HG02852 (cell line): ENCODE data around the gene ARPC4.
A peak's percentile ranks its signal among the peaks of the same experiment; 100 is the strongest.

Experiments used
- ATAC-seq: cut with Tn5 transposase; IDR thresholded peaks from one replicate; pipeline ENCODE4 v1.9.1; 2021; ENCODE audit warnings: mild to moderate bottlenecking, moderate library complexity; ENCODE audit not compliant: unreplicated experiment

The ARPC4 gene

DNA sequence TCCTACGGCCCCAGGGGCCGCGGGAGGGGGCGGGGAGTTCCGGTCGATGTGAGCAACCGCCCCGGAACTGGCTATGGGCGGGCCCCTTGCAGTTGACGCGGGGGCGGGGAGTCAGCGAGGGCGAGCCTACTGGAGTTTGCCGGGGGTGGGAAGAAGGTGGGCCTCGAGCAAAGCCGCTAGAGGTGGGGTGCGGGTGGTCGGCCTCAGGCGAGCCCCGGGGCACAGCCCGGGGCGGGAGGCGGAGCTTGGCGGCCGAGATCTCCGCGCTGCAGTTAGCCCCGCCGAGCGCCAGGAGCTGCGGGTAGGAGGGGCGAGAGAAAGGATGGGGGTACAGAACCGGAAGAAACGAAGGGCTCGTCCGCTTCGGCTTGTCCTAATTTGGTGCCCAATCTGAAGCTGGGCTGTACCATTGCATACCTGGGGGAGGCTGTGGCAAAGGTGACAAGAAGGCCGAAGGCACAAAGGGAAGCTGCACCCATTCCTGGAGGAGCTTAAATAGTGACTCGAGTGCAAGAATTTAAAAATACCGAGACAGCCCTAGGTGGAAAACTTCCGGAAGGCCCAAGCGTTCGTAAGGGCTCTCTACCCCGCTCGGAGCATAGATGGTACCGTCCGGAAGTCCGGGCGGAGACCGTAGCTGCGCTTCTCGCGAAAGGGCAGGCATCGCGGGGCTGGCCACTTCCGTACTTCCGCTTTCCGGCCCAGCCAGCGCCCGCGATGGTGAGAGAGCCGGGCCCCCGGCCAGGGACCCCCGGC lies at the start of gene ARPC4, which contains the start of gene TADA3:
ARPC4 (plus strand) TSS at position 678 of the 756 bp plus-strand sequence; CDS start at position 718, 40 bp downstream.
TADA3 (minus strand) TSS at position 69 of the 756 bp plus-strand sequence. CDS start 1,007 bp downstream, outside the sequence.
- peak; percentile 79 for ATAC-seq

- no peak for ATAC-seq
These were observed 49.3 kb upstream of the ARPC4 start for GRCh38 chr3:9743548-9743947.

GRCh38 chr3:9744162-9744561 lies 48.7 kb upstream of the ARPC4 start:
- no peak for ATAC-seq

DNA sequence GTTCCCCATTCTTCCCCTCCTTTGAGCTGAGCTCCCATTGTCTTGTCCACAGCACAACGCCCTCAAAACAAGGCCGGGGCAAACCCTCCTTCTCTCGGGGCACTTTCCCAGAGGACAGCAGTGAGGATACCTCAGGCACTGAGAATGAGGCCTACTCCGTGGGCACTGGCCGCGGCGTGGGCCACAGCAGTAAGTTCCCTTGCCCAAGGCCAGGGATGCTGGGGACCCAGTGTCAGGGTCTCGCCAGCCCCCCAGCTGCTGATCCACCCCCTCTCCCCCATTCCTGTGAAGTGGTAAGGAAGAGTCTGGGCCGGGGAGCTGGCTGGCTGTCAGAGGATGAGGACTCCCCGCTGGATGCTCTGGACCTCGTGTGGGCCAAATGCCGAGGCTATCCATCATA lies 47.4 kb upstream of the ARPC4 start:
- ATAC-seq = no peak

DNA sequence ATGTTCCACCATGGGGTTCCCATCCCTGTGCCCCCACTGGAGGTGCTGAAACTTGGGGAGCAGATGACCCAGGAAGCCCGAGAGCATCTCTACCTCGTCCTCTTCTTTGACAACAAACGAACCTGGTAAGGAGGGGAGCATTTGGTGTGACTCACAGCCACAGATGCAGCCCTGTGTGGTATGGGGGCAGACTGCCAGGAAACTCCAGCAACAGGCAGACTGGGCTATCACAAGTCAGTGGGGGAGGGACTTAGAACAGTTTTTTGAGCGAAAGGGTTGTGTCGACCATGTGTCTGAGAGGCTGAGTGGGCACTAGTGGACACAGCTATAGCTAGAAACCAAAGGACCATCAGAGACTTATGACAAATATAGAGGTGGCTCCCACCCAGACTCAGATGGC lies 46.6 kb upstream of the ARPC4 start:
- no peak for ATAC-seq

GRCh38 chr3:9747267-9747666 lies 45.6 kb upstream of the ARPC4 start:
- no peak for ATAC-seq

GRCh38 chr3:9748031-9748430 lies 44.9 kb upstream of the ARPC4 start:
- ATAC-seq = no peak

- no peak for ATAC-seq
These were observed 43.6 kb upstream of the ARPC4 start for GRCh38 chr3:9749296-9749644.

DNA sequence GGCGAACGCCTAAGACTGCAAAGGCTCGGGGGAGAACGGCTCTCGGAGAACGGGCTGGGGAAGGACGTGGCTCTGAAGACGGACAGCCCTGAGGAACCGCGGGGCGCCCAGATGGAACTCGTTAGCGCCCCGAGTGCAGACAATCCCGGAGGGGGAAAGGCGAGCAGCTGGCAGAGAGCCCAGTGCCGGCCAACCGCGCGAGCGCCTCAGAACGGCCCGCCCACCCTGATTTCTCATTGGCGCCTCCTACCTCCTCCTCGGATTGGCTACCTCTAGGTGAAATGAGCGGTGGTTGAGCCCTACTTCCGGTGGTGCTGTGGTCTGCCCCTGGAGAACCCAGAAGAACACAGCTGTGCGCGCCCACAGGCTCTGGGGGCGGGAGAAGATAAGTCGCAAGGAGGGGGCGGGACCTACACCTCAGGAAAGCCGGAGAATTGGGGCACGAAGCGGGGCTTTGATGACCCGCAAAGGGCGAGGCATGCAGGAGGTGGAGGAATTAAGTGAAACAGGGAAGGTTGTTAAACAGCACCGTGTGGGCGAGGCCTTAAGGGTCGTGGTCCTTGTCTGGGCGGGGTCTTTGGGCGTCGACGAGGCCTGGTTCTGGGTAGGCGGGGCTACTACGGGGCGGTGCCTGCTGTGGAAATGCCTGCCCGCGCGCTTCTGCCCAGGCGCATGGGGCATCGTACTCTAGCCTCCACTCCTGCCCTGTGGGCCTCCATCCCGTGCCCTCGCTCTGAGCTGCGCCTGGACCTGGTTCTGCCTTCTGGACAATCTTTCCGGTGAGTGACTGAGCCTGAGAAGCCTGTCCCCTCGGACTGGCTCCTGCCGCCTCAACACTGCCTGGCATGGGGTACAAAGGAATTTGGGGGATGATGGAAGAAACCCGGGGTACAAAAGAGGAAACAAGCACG lies 43.0 kb upstream of the ARPC4 start, which contains the start of gene OGG1:
OGG1 (plus strand) TSS at position 308 of the 911 bp plus-strand sequence; CDS start at position 643, 335 bp downstream.
- peak; percentile 94 for ATAC-seq

DNA sequence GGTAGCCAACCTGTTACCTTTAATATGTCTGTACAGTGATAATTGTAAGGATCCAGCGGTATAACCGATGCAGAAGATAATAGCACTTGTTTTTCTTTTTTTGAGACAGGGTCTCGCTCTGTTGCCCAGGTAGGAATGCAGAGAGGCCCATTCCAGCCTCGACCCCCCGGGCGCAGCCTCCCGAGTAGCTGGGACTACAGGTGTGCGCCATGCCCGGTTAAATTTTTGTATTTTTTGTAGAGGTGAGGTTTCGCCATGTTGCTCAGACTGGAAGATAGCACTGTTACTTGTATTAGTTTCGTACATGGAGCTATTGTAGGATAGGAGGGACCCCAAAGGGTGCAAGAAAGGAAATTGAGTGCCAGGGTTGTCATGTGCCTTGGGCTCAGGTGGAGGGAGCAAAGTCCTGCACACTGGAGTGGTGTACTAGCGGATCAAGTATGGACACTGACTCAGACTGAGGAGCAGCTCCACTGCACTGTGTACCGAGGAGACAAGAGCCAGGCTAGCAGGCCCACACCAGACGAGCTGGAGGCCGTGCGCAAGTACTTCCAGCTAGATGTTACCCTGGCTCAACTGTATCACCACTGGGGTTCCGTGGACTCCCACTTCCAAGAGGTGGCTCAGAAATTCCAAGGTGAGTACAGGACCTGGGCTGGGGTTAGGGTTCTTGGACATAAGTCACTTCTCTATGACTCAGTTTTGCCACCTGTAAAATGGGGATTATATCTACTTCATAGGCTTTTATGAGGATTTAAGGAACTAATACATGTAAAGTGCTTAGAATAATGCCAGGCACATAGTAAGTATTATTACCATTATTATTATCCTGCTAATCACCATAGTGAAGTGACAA lies 42.1 kb upstream of the ARPC4 start:
- ATAC-seq = no peak

DNA sequence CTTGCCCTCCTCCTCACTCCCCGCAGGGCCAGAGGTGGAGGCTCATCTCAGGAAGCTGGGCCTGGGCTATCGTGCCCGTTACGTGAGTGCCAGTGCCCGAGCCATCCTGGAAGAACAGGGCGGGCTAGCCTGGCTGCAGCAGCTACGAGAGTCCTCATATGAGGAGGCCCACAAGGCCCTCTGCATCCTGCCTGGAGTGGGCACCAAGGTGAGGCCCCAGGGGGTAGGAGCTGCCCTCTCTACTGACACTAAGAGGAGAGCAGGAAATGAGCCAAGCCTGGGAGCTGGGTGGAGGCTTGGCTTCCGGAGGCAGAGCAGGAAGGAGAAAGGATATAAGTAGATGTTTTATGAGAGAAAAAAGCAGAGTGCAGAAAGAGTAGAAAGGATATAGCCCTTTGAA lies 38.2 kb upstream of the ARPC4 start:
- ATAC-seq = no peak

DNA sequence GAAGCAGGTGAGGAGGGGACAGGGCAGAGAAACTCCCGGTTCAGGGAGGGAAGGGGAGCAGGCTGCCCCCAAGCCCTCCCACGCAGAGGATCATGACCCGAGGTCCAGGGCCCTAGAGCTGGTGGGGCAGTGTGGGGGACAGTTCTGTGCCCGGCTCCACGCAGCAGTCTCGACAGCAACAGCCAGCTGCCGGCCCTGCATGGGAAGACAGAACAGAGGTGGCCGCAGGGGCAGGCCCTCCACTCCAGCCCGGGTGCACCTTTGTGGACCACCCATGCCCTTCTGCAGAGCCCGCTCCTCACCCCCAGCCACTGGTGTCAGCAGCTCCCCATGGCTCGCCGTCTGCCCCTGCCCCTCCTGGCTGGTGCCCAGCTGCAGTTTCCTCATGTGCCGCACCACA lies 35.5 kb upstream of the ARPC4 start:
- ATAC-seq = no peak

- no peak for ATAC-seq
These were observed 31.9 kb upstream of the ARPC4 start for GRCh38 chr3:9760779-9761505.

DNA sequence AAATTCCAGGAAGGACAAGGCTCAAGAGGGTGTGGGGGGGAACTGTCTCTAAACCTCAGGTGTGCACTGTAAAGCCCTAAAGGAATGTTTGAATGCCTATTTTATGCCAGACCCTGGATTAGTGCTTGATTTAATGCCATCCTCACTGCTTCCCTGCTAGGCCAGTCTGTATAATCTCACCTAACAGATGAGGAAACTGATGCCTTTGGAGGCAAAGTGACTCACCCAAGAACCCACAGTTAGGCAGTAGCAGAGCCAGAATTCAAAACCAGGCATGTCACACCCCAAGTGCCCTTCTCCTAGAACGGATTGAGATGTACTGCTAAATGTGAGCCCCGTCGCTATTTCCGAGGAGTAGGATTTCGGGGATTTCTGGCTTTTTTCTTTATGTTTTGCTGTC lies 31.0 kb upstream of the ARPC4 start:
- no peak for ATAC-seq

DNA sequence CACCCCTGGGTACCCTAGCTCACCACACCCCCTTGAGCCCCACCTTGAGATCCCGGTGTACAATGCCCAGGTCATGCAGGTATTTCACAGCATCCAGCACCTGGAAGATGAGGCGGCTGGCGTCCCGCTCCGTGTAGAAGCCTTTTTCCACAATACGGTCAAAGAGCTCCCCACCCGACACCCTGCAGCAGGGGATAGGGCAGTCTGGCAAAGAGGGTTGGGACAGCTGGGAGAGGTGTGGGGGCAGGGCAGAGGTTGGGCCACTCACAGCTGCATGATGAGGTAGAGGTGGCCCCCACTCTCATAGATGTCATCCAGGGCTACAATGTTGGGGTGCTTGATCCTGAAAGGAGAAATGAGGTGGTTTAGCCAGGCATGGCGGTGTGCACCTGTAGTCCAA lies 30.0 kb upstream of the ARPC4 start:
- ATAC-seq = no peak

DNA sequence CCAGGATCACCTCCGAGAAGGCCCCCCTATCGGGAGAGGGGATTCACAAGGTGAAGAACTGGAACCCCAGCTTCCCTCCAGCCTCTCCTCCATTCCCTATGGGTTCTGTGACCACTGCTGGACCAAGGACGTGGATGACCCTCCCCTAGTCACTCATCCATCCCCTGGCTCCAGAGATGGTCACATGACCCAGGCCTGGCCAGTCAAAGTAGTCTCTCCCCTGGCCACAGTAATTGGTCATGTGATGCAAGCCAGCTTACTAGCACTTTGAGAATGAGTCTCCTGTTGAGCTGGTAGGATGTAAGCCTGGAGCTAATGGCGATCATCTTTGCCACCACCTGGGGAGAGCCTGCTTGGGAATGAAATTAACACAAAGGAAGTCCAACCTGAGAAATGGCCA lies 27.0 kb upstream of the ARPC4 start:
- ATAC-seq = no peak

DNA sequence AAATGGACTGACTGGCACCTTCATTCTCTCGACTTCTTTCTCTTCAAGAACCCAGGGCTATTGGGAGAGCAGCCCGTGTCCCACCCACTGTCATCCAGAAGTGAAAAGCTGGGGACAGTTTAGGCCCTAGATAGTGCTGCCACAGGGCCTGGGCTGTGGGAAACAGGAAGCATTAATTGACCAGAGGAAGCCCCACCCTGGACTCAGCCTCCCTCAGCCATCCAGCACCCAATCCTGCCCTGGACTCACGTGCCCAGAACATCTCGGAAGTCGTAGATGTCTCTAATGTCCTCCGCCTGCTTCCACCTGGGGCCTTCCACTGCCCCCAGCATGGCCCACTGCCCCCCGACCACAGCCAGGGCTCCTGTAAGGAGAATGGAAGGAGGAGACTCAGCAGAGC lies 25.5 kb upstream of the ARPC4 start:
- no peak for ATAC-seq

DNA sequence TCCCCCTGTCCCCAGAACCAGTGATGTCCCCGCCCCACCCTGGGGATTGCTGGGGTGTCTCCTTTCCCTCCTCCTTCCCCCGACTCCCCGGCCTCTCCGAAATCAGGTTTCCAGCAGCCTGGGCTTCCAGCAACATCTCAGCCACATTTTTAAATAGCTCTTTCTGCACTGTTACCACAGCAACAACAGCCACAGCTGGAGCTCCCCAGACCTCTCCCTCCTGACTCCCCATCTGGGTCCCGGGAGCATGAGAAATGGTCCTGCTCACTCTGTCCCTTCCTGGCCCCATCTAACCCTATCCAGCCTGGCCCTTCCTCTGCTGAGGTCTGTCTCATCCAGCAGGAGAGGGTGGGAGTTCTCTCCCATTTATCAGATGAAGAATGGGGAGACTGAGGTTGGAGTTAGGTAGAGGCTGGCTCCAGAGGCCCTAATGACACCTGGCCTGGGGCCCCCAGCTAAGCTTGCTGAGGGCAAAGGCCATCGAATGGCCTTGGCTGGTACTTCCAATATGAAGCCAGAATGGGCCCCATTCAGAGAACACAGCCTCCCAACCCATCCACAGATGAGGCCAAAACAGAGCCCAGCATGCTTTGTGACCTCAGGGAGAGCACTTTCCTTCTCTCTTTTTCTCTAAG lies 24.6 kb upstream of the ARPC4 start:
- no peak for ATAC-seq

GRCh38 chr3:9769012-9769411 lies 23.9 kb upstream of the ARPC4 start:
- no peak for ATAC-seq
